Heart right ventricle (tissue), 16 donors: Measurements from ENCODE around the gene LAGE3. TPM values are rescaled to one million over a fixed set of nuclear protein-coding genes. Genes with fewer than 3 reads are reported as not detected.

Experiments
- ATAC-seq, 8 donors: fragments of 200-7000 bp; cut with Tn5 transposase; one replicate each; pipeline ENCODE4 v1.9.1; 2020; ENCODE audit warnings: mild to moderate bottlenecking in 8 of 8, moderate library complexity in 8 of 8, moderate number of reproducible peaks in 1 of 8
- DNase-seq, 2 donors: peaks; one replicate each; pipeline ENCODE4 v3.0.0-alpha.2; 2020
- H3K27ac ChIP-seq, 10 donors: fragments of 200-600 bp; sonication (generic) in 2 of 10; one replicate each; pipeline versions ENCODE4 v1.5.0 to v1.8.0; 2020 to 2022; ENCODE audit warnings: mild to moderate bottlenecking in 3 of 10
- H3K27me3 ChIP-seq, 7 donors: fragments of 200-600 bp; one replicate each; pipeline ENCODE4 v1.8.0; 2021 to 2022; ENCODE audit warnings: mild to moderate bottlenecking in 2 of 7
- H3K36me3 ChIP-seq, 9 donors: fragments of 200-600 bp; sonication (generic) in 1 of 9; one replicate each; pipeline versions ENCODE4 v1.5.0 to v1.8.0; 2020 to 2022; ENCODE audit warnings: mild to moderate bottlenecking in 2 of 9
- H3K4me1 ChIP-seq, 9 donors: fragments of 200-600 bp; sonication (generic) in 1 of 9; one replicate each; pipeline versions ENCODE4 v1.5.0 to v1.8.0; 2020 to 2022; ENCODE audit warnings: mild to moderate bottlenecking in 4 of 9
- H3K4me3 ChIP-seq, 10 donors: fragments of 200-600 bp; sonication (generic) in 2 of 10; one replicate each; pipeline versions ENCODE4 v1.5.0 to v1.8.0; 2020 to 2022; ENCODE audit warnings: mild to moderate bottlenecking in 7 of 10, moderate library complexity in 2 of 10
- H3K9me3 ChIP-seq, 11 donors: fragments of 200-600 bp in 10 of 11; sonication (generic) in 2 of 11; one replicate each; pipeline versions ENCODE4 v1.5.0 to v1.8.0; 2013 to 2022; ENCODE audit warnings: mild to moderate bottlenecking in 2 of 11, control low read depth in 1 of 11, moderate library complexity in 1 of 11
- WGBS, 2 donors: extraction: QIAGEN DNeasy Blood & Tissue Kit; methylation state at CpG; one replicate each; pipeline ENCODE4 v1.1.7; 2013; ENCODE audit warnings: inconsistent platforms in 1 of 2; 5-methylcytosine and 5-hydroxymethylcytosine counted together
- intact Hi-C, 10 donors: fragments of 100-400 bp; cut with DNase I; formaldehyde crosslinking; loops; one replicate each; pipeline versions ENCODE4 v1.11.1 to v1.14.2; 2022
- polyA plus RNA-seq, 2 donors: library from polyadenylated mRNA; stranded (reverse); fragments of 200-250 nt; gene quantifications; one replicate each; pipeline ENCODE4 v1.2.3, GENCODE V29; 2013
- total RNA-seq, 10 donors: library from RNA; stranded (reverse); fragmentation: NEBNext Ultra II Directional in 3 of 10; extraction: Animal tissue kit (Norgen Biotek cat#: 25700) in 3 of 10; gene quantifications; one replicate each; pipeline versions ENCODE4 v1.2.1 to v1.2.4, GENCODE V29; 2021 to 2023
- TF ChIP-seq, protein P1 (sequence below), 9 donors: fragments of 200-600 bp; sonication (generic) in 2 of 9; IDR thresholded peaks; one replicate each; pipeline versions ENCODE4 v1.5.0 to v1.8.0; 2021 to 2022; ENCODE audit warnings: antibody characterized with exemption in 9 of 9, mild to moderate bottlenecking in 5 of 9, moderate library complexity in 1 of 9
- donor health status: Arrhythmogenic right ventricular cardiomyopathy.
- donor health status: ischemic (EF 13 %, LVEDD 7.1; RV severe dilation, severe dysfunction).
- donor health status: healthy with polysubstance abuse.
- donor health status: DM: no; HTN: yes; CAD: no.
- donor health status: DM: no; HTN: no; CAD: no.
- donor health status: ischemic (EF 25% LVEDD 6.9; RV normal size, moderate dysfunction).
- donor health status: ischemic (EF 25% LVEDD 5.7; RV mildly dilated, moderate dysfunction).
- donor health status: healthy.
- donor health status: DM: yes; HTN: yes; CAD: no.
- donor health status: Ischemic cardiomyopathy.
- donor health status: ischemic (EF 35%, LVEDD 5.7; RV mildly dilated, moderate dysfunction).
- donor health status: nonischemic (EF 11% LVEDD 7.7; RV severe dilation, severe dysfunction).
- donor health status: DM: yes; HTN: yes; CAD: no.
- donor health status: PGD.
- donor health status: ischemic (EF 29% LVEDD 5.4; RV normal size, mild dysfunction).
- donor health status: nonischemic (EF 23%, LVEDD 6.1; RV moderate dilation, normal function).

LAGE3 gene
- total and polyA plus RNA-seq, 12 donors = 7.5 to 38.2 (median 17.7) TPM

GRCh38 chrX:154495472-154495922, 16.4 kb upstream of the LAGE3 start:
- intact Hi-C loops = no loop called here
- Histone ChIP-seq H3K27ac (no peak overlapping the region), H3K4me3 (no peak overlapping the region), H3K27me3 (peaks cover 0 to 4% (median 0%) of the 10 kb centered on the region in 7 donors), H3K4me1 (peaks cover 0 to 3% (median 0%) of the 10 kb centered on the region in 9 donors), H3K36me3 (no peaks in the 10 kb centered on the region), H3K9me3 (peaks cover 0 to 4% (median 0%) of the 10 kb centered on the region in 11 donors)
- 62 to 73% methylated on average over 6 of the region's 6 CpGs for WGBS, 2 donors
- DNase-seq (no peak), ATAC-seq (no peak)
- TF ChIP-seq, protein P1, sequence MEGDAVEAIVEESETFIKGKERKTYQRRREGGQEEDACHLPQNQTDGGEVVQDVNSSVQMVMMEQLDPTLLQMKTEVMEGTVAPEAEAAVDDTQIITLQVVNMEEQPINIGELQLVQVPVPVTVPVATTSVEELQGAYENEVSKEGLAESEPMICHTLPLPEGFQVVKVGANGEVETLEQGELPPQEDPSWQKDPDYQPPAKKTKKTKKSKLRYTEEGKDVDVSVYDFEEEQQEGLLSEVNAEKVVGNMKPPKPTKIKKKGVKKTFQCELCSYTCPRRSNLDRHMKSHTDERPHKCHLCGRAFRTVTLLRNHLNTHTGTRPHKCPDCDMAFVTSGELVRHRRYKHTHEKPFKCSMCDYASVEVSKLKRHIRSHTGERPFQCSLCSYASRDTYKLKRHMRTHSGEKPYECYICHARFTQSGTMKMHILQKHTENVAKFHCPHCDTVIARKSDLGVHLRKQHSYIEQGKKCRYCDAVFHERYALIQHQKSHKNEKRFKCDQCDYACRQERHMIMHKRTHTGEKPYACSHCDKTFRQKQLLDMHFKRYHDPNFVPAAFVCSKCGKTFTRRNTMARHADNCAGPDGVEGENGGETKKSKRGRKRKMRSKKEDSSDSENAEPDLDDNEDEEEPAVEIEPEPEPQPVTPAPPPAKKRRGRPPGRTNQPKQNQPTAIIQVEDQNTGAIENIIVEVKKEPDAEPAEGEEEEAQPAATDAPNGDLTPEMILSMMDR (IDR thresholded peaks at IDR 0.05) = no peak

DNA sequence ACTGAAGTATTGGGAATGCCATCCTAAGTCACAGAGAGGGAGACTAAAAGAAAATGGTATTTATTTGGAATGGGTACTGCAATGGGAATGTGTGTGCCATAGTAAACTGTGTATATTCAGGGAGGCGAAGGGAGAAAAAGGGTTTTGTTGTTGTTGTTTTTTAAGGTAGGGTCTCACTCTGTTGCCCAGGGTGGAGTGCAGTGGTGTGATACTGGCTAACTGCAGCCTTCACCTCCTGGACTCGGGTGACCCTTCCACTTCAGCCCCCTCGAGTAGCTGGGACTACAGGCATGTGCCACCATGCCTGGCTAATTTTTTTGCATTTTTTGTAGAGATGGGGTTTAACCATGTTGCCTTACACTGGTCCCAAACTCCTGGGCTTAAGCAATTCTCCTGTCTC, 15.6 kb upstream of the LAGE3 start:
- ATAC-seq = no peak
- no peak for DNase-seq
- WGBS, 2 donors = 87 to 90% methylated on average over 3 of the region's 3 CpGs
- Histone ChIP-seq H3K27ac (no peak overlapping the region), H3K4me1 (peaks cover 0 to 4% (median under 1%) of the 10 kb centered on the region in 9 donors), H3K9me3 (peaks cover 0 to 5% (median 0%) of the 10 kb centered on the region in 11 donors), H3K36me3 (no peaks in the 10 kb centered on the region), H3K27me3 (peaks cover 0 to 4% (median 0%) of the 10 kb centered on the region in 7 donors), H3K4me3 (no peak overlapping the region)
- intact Hi-C loops = no loop called here
- TF ChIP-seq, protein P1 (IDR thresholded peaks at IDR 0.05) = no peak

GRCh38 chrX:154490414-154491083, 11.5 kb upstream of the LAGE3 start, which contains the start of gene SLC10A3:
Gene SLC10A3, minus strand, starts transcription at chrX:154490629. Its CDS starts 1,689 bp downstream, at chrX:154488940.
- peak within 1 kb of the TSS; percentile 58 to 86 (median 66) for H3K4me3 ChIP-seq
- DNase-seq = peak; percentile 91 to 93
- no peaks in the 10 kb centered on the region for H3K27me3 ChIP-seq
- intact Hi-C loops = loop anchor here in 3 of 10 donors (1.0 to 2.0 kb wide), 3 partner anchors 25 to 26 kb away; partner anchors contain the start of gene FAM3A (in 2 of the 3)
- H3K4me1 ChIP-seq = peaks cover 0 to 21% (median 11%) of the 10 kb centered on the region in 9 donors
- H3K27ac ChIP-seq = peak within 1 kb of the TSS; percentile 91 to 97 (median 94)
- H3K36me3 ChIP-seq = peaks cover 0 to 13% (median 0%) of the 10 kb centered on the region in 9 donors
- peak; percentile 89 to 95 (median 92) for ATAC-seq
- peaks cover 0 to 5% (median 0%) of the 10 kb centered on the region in 11 donors for H3K9me3 ChIP-seq
- TF ChIP-seq, protein P1 (IDR thresholded peaks at IDR 0.05) = peak in 3 of 9 donors; percentile 20 to 31 (median 27)
- WGBS, 2 donors = 0 to 1% methylated on average over 19 to 67 of the region's 71 CpGs

DNA sequence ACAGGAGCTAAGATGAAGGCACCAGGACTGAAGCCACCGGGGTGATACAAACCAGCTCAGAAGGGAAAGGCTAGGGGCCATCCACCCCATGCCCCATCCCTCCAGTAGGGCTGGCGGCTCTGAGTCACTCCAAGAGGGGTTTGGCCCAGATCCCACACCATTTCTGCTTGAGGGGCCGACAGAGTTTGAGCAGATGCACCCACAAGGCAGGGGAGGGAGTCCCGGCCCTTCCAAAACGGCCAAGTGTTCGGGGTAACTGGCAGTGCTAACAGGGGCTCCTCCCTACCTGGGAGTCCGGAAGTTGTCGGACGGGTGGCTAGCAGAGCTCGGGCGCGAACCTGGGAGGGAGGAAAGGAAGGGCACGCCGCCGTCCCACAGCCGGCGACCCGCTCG, 10.9 kb upstream of the LAGE3 start:
- H3K4me1 ChIP-seq = peaks cover 0 to 27% (median 16%) of the 10 kb centered on the region in 9 donors
- H3K36me3 ChIP-seq = peaks cover 0 to 15% (median 0%) of the 10 kb centered on the region in 9 donors
- peak overlapping the region; percentile 58 to 86 (median 66) for H3K4me3 ChIP-seq
- H3K9me3 ChIP-seq = peaks cover 0 to 5% (median 0%) of the 10 kb centered on the region in 11 donors
- WGBS, 2 donors = 0% methylated on average over 6 to 19 of the region's 19 CpGs
- H3K27me3 ChIP-seq = no peaks in the 10 kb centered on the region
- peak in 1 of 2 donors; percentile 25 for DNase-seq
- TF ChIP-seq, protein P1 (IDR thresholded peaks at IDR 0.05) = no peak
- intact Hi-C loops = loop anchor here in 2 of 10 donors (1.0 to 2.0 kb wide), 2 partner anchors 26 to 27 kb away; partner anchors contain the start of gene FAM3A (in 2 of the 2)
- peak in 3 of 8 donors; percentile 3 to 9 (median 8) for ATAC-seq
- peak overlapping the region; percentile 91 to 97 (median 94) for H3K27ac ChIP-seq
